AG09319 (cell line): ENCODE measurements around the gene RNPEP.
"Not testable (repeated sequence)": the region's sequence is repeated elsewhere in the genome, so short reads cannot be mapped to it uniquely, and the experiment has no call there.

ENCODE experiments used
- DNase-seq: peaks from one replicate; pipeline ENCODE4 v3.0.0-alpha.2; 2010; ENCODE audit warnings: low read depth; ENCODE audit errors: extremely low read depth
- CTCF ChIP-seq: IDR thresholded peaks from 2 replicates; pipeline ENCODE4 v1.5.1; 2011; ENCODE audit warnings: low read depth, mild to moderate bottlenecking, inconsistent platforms, low read length, moderate library complexity

The RNPEP gene

GRCh38 chr1:202045705-202046104 lies 63.3 kb downstream of the RNPEP start:
- no peak for TF ChIP-seq CTCF
- DNase-seq = no peak

- DNase-seq = no peak
- TF ChIP-seq CTCF = no peak
These were observed 63.8 kb downstream of the RNPEP start for GRCh38 chr1:202046227-202046626.

- no peak for DNase-seq
- no peak for TF ChIP-seq CTCF
These were observed 64.6 kb downstream of the RNPEP start for GRCh38 chr1:202046748-202047708.

- DNase-seq = no peak
- TF ChIP-seq CTCF = no peak
These were observed 65.5 kb downstream of the RNPEP start for GRCh38 chr1:202047977-202048376.

GRCh38 chr1:202049129-202049528 lies 66.7 kb downstream of the RNPEP start:
- no peak for DNase-seq

GRCh38 chr1:202054094-202054493 lies 71.6 kb downstream of the RNPEP start:
- no peak for TF ChIP-seq CTCF
- DNase-seq = no peak

More at GRCh38 chr1:202049129-202049528, 66.7 kb downstream of the RNPEP start:
- TF ChIP-seq CTCF = no peak

GRCh38 chr1:202054673-202055072 lies 72.2 kb downstream of the RNPEP start:
- DNase-seq = not testable (repeated sequence)
